ENCODE data around the gene MAP3K12. TPM values are rescaled to one million over a fixed set of nuclear protein-coding genes. Genes with fewer than 3 reads are reported as not detected.

MAP3K12 gene
- polyA plus RNA-seq, 3 donors = 1.7 to 31.4 (median 2.0) TPM

- H3K4me1 ChIP-seq (ENCODE audit: control insufficient read depth in 1 of 2, insufficient read depth in 2 of 2, low read length in 2 of 2) = no peaks in the 10 kb centered on the region
- H3K27ac Mint-ChIP-seq = no peak overlapping the region
- H3K27me3 ChIP-seq (ENCODE audit: control insufficient read depth in 2 of 2, insufficient read depth in 2 of 2, low read length in 2 of 2) = no peaks in the 10 kb centered on the region
- no peaks in the 10 kb centered on the region for H3K36me3 Mint-ChIP-seq
- no peaks in the 10 kb centered on the region for H3K79me2 ChIP-seq (ENCODE audit: insufficient read depth, low read length)
- H3K9ac ChIP-seq (ENCODE audit: insufficient read depth, low read length, poor library complexity, severe bottlenecking) = no peak overlapping the region
- TF ChIP-seq, protein P1, sequence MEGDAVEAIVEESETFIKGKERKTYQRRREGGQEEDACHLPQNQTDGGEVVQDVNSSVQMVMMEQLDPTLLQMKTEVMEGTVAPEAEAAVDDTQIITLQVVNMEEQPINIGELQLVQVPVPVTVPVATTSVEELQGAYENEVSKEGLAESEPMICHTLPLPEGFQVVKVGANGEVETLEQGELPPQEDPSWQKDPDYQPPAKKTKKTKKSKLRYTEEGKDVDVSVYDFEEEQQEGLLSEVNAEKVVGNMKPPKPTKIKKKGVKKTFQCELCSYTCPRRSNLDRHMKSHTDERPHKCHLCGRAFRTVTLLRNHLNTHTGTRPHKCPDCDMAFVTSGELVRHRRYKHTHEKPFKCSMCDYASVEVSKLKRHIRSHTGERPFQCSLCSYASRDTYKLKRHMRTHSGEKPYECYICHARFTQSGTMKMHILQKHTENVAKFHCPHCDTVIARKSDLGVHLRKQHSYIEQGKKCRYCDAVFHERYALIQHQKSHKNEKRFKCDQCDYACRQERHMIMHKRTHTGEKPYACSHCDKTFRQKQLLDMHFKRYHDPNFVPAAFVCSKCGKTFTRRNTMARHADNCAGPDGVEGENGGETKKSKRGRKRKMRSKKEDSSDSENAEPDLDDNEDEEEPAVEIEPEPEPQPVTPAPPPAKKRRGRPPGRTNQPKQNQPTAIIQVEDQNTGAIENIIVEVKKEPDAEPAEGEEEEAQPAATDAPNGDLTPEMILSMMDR (IDR thresholded peaks at IDR 0.05) = no peak
- DNase-seq = no peak
- no peaks in the 10 kb centered on the region for H4K20me1 ChIP-seq (ENCODE audit: insufficient read depth, low read length)
- 100% methylated on average over 2 of the region's 5 CpGs for WGBS (ENCODE audit: insufficient coverage)
- H3K36me3 ChIP-seq (replicated peaks in 1 of 2; ENCODE audit: control insufficient read depth in 1 of 2, insufficient read depth in 2 of 2, low read length in 2 of 2) = no peaks in the 10 kb centered on the region
- intact Hi-C loops (cut with micrococcal nuclease) = no loop called here
- no peaks in the 10 kb centered on the region for H3K4me1 Mint-ChIP-seq
- no peak overlapping the region for H2AFZ ChIP-seq (ENCODE audit: insufficient read depth, low read depth, low read length, poor library complexity, severe bottlenecking)
- H3K27me3 Mint-ChIP-seq (ENCODE audit: low read depth in 3 of 3) = peaks cover 3 to 7% (median 3%) of the 10 kb centered on the region in 3 donors
- H3K4me2 ChIP-seq (replicated peaks; ENCODE audit: extremely low read depth, low read length, poor library complexity, severe bottlenecking) = no peak overlapping the region
- no peaks in the 10 kb centered on the region for H3K9me3 Mint-ChIP-seq
- H3K27ac ChIP-seq (ENCODE audit: low read depth in 1 of 2, low read length in 2 of 2) = no peak overlapping the region
- no peak overlapping the region for H3K4me3 ChIP-seq (replicated peaks in 1 of 3; ENCODE audit: low read depth in 2 of 3, low read length in 3 of 3)
- no peak overlapping the region for H3K4me3 Mint-ChIP-seq
- H3K9me3 ChIP-seq (replicated peaks in 1 of 2; ENCODE audit: control insufficient read depth in 1 of 2, insufficient read depth in 1 of 2, low read length in 2 of 2) = no peaks in the 10 kb centered on the region
These were observed 69.1 kb downstream of the MAP3K12 start for GRCh38 chr12:53430116-53430515.

Small RNA genes lying within 50 kb of the gene (small RNA-seq; reads per million reads assigned to genes)
- gene AC023509.3 (ENCODE audit: insufficient read length, low read depth) = not detected

Other genes starting within 250 kb of the MAP3K12 start
- under 1 TPM in 1 of 3 donors, not detected in 2; 0.79 TPM for gene ESPL1, start 231.2 kb downstream of the MAP3K12 start, polyA plus RNA-seq
- gene PFDN5, start 203.9 kb downstream of the MAP3K12 start, polyA plus RNA-seq = 1,000 to 10,000 TPM; 1,474 to 2,196 (median 1,751) TPM
- gene MYG1, start 199.8 kb downstream of the MAP3K12 start, polyA plus RNA-seq = 10 to 100 TPM; 49.3 to 64.3 (median 55.7) TPM
- gene AAAS, start 177.8 kb downstream of the MAP3K12 start, polyA plus RNA-seq = 10 to 100 TPM; 25.6 to 62.6 (median 27.2) TPM
- gene SP7, start 163.1 kb downstream of the MAP3K12 start, polyA plus RNA-seq = under 1 TPM in 1 of 3 donors, not detected in 2; 0.04 TPM
- gene SP1, start 119.3 kb downstream of the MAP3K12 start, polyA plus RNA-seq = 10 to 100 TPM; 15.1 to 80.7 (median 22.7) TPM
- not detected for gene AMHR2, start 75.6 kb downstream of the MAP3K12 start, polyA plus RNA-seq
- 100 to 1,000 TPM; 172 to 670 (median 591) TPM for gene PRR13, start 57.7 kb downstream of the MAP3K12 start, polyA plus RNA-seq
- 100 to 1,000 TPM in 1 of 3 donors, 10 to 100 TPM in 2; 79.6 to 588 (median 81.9) TPM for gene PCBP2, start 47.4 kb downstream of the MAP3K12 start, polyA plus RNA-seq
- gene TARBP2, start 1.8 kb upstream of the MAP3K12 start, polyA plus RNA-seq = 10 to 100 TPM; 16.6 to 39.4 (median 24.4) TPM
- gene NPFF, start 8.0 kb upstream of the MAP3K12 start, polyA plus RNA-seq = under 1 TPM in 1 of 3 donors, not detected in 2; 0.29 TPM
- gene ATF7, start 126.9 kb upstream of the MAP3K12 start, polyA plus RNA-seq = 10 to 100 TPM; 21.7 to 27.9 (median 24.4) TPM
- 100 to 1,000 TPM; 498 to 587 (median 522) TPM for gene ATP5MC2, start 176.6 kb upstream of the MAP3K12 start, polyA plus RNA-seq
- 100 to 1,000 TPM in 1 of 3 donors, 10 to 100 TPM in 2; 60.1 to 238 (median 69.6) TPM for gene CALCOCO1, start 228.0 kb upstream of the MAP3K12 start, polyA plus RNA-seq